NK-92 treated with Interleukin-12 subunit alpha and Interleukin-12 subunit beta, amount 100 ng/mL, for 24 hours (cell line): ENCODE measurements around the gene NOB1.
"Not testable (repeated sequence)": the region's sequence is repeated elsewhere in the genome, so short reads cannot be mapped to it uniquely, and the experiment has no call there.

ENCODE experiments used
- DNase-seq: peaks from one replicate; lab custom pipeline; 2025; lab: John Stamatoyannopoulos, UW

NOB1 gene

GRCh38 chr16:69754469-69755310, at the start of gene NOB1:
NOB1 (minus strand) TSS chr16:69754926; CDS start chr16:69754910, 16 bp downstream.
- DNase-seq = peak; percentile 92

GRCh38 chr16:69804297-69804696, 49.6 kb upstream of the NOB1 start:
- no peak for DNase-seq

GRCh38 chr16:69799611-69800031, 44.9 kb upstream of the NOB1 start:
- DNase-seq = no peak

GRCh38 chr16:69798466-69798865, 43.7 kb upstream of the NOB1 start:
- no peak for DNase-seq

GRCh38 chr16:69796285-69797118, 41.8 kb upstream of the NOB1 start:
- DNase-seq = no peak

- DNase-seq = no peak
Measured at GRCh38 chr16:69794486-69794885, 39.8 kb upstream of the NOB1 start.

GRCh38 chr16:69793526-69793925, 38.8 kb upstream of the NOB1 start:
- DNase-seq = no peak

- not testable (repeated sequence) for DNase-seq
Measured at GRCh38 chr16:69791391-69791847, 36.7 kb upstream of the NOB1 start.

GRCh38 chr16:69787883-69788282, 33.2 kb upstream of the NOB1 start:
- no peak for DNase-seq

GRCh38 chr16:69784586-69784985, 29.9 kb upstream of the NOB1 start:
- no peak for DNase-seq

- no peak for DNase-seq
Measured at GRCh38 chr16:69781118-69781517, 26.4 kb upstream of the NOB1 start.

- DNase-seq = no peak
Measured at GRCh38 chr16:69779724-69780123, 25.0 kb upstream of the NOB1 start.

GRCh38 chr16:69775563-69775962, 20.8 kb upstream of the NOB1 start:
- no peak for DNase-seq

GRCh38 chr16:69773260-69773947, 18.7 kb upstream of the NOB1 start:
- DNase-seq = no peak

GRCh38 chr16:69771651-69771967, 16.9 kb upstream of the NOB1 start:
- no peak for DNase-seq

GRCh38 chr16:69769404-69769803, 14.7 kb upstream of the NOB1 start:
- DNase-seq = no peak

GRCh38 chr16:69768666-69769065, 13.9 kb upstream of the NOB1 start:
- DNase-seq = no peak

GRCh38 chr16:69767459-69768229, 12.9 kb upstream of the NOB1 start:
- no peak for DNase-seq

GRCh38 chr16:69763599-69763942, 8.8 kb upstream of the NOB1 start:
- DNase-seq = no peak

- DNase-seq = no peak
Measured at GRCh38 chr16:69762814-69763598, 8.3 kb upstream of the NOB1 start.
